Measurements from ENCODE around the gene CCNG2.

- no peak for TF ChIP-seq CTCF (IDR thresholded peaks at IDR 0.05)
- TF ChIP-seq POLR2A (IDR thresholded peaks at IDR 0.05) = no peak
Observed at GRCh38 chr4:77194366-77194765, 37.4 kb downstream of the CCNG2 start.

All from lower leg skin (tissue), 3 donors.